SU-DHL-6 (cell line): Measurements from ENCODE around the gene SCARB1.

ENCODE experiments used
- H2AFZ ChIP-seq: fragments of 200-600 bp; sonication (generic); 2 replicates; pipeline ENCODE4 v1.6.1; 2014; ENCODE audit warnings: low read depth, mild to moderate bottlenecking, moderate library complexity, mixed read lengths, antibody characterized with exemption, low read length; ENCODE audit not compliant: severe bottlenecking
- H3F3A ChIP-seq: fragments of 200-600 bp; shearing (Covaris generic); 2 replicates; pipeline ENCODE4 v1.6.0; 2016; ENCODE audit warnings: antibody characterized with exemption, mild to moderate bottlenecking; ENCODE audit not compliant: insufficient read depth
- H3K27ac ChIP-seq: fragments of 200-600 bp; sonication (generic); 2 replicates; pipeline ENCODE4 v1.5.1; 2016; ENCODE audit warnings: low read depth, mild to moderate bottlenecking, low read length, moderate library complexity, mixed read lengths
- H3K27me3 ChIP-seq: fragments of 200-600 bp; sonication (generic), shearing (Covaris generic); 2 replicates; pipeline ENCODE4 v1.6.0; 2014; ENCODE audit warnings: mild to moderate bottlenecking, low read length
- H3K36me3 ChIP-seq: fragments of 200-600 bp; sonication (generic); 2 replicates; pipeline ENCODE4 v1.6.1; 2014; ENCODE audit warnings: mild to moderate bottlenecking, low read length, mixed read lengths
- H3K4me2 ChIP-seq: fragments of 300-600, 200-600 bp; shearing (Covaris generic), sonication (generic); 2 replicates; pipeline ENCODE4 v1.6.0; 2014; ENCODE audit warnings: low read length, low read depth, mild to moderate bottlenecking; ENCODE audit not compliant: poor library complexity, severe bottlenecking
- H3K4me3 ChIP-seq: fragments of 200-600 bp; sonication (generic); 2 replicates; pipeline ENCODE4 v1.5.1; 2014; ENCODE audit warnings: antibody characterized with exemption, low read length, mild to moderate bottlenecking, mixed read lengths; ENCODE audit not compliant: insufficient read depth, poor library complexity, severe bottlenecking
- H3K79me2 ChIP-seq: fragments of 200-600 bp; sonication (generic); 2 replicates; pipeline ENCODE4 v1.6.1; 2014; ENCODE audit warnings: mild to moderate bottlenecking, low read length, moderate library complexity; ENCODE audit not compliant: insufficient read depth
- H3K9ac ChIP-seq: fragments of 200-600 bp; sonication (generic); 2 replicates; pipeline ENCODE4 v1.7.0; 2014; ENCODE audit warnings: mild to moderate bottlenecking, low read length
- H3K9me2 ChIP-seq: fragments of 200-600 bp; sonication (generic); replicated peaks from 2 replicates; pipeline ENCODE4 v1.6.1; 2014; ENCODE audit warnings: low read length; ENCODE audit not compliant: insufficient read depth
- H3K9me3 ChIP-seq: fragments of 200-600 bp; sonication (generic); 2 replicates; pipeline ENCODE4 v1.6.1; 2014; ENCODE audit warnings: low read length, mixed read lengths; ENCODE audit not compliant: insufficient read depth
- H4K20me1 ChIP-seq: fragments of 200-600 bp; sonication (generic); 2 replicates; pipeline ENCODE4 v1.6.1; 2014; ENCODE audit warnings: low read depth, mild to moderate bottlenecking, antibody characterized with exemption, low read length, moderate library complexity, mixed read lengths
- EZH2phosphoT487 ChIP-seq: fragments of 200-600 bp; sonication (generic), shearing (Covaris generic); conservative IDR thresholded peaks from 2 replicates; pipeline ENCODE4 v1.6.1; 2018; ENCODE audit warnings: mild to moderate bottlenecking, antibody characterized with exemption, low read length, moderate library complexity, mixed read lengths
- TF ChIP-seq, protein P1 (sequence below): fragments of 200-600 bp; sonication (generic); IDR thresholded peaks from one replicate; pipeline ENCODE4 v1.5.1; 2017; ENCODE audit warnings: antibody characterized with exemption, mild to moderate bottlenecking, low read length, moderate library complexity; ENCODE audit not compliant: insufficient read depth, poor library complexity, severe bottlenecking

SCARB1 gene

DNA sequence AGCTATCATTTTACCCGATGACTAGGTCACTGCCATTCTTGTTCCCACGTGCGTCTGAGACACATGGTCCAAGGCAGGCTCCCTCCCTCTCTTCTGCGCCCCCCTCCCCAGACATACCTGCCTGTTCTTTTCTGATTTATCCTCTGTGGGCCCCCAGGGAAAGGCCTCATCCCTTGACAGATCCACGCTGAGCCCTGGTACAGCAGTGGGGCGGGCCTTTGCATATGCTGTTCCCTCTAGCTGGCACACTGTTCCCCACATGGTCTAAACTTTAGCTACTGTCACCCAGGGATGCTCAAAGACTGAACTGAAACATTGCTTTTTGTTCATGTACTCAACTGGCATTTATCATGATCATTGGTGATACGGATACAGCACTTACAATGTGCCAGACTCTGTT lies 122.5 kb downstream of the SCARB1 start:
- Histone ChIP-seq H3K27ac (no peak overlapping the region), H3K36me3 (no peaks in the 10 kb centered on the region), H3K9ac (no peak overlapping the region), H3F3A (no peaks in the 10 kb centered on the region), H3K79me2 (no peaks in the 10 kb centered on the region), H3K9me3 (no peaks in the 10 kb centered on the region), H4K20me1 (no peaks in the 10 kb centered on the region), H2AFZ (no peak overlapping the region), H3K9me2 (no peaks in the 10 kb centered on the region), H3K4me2 (no peak overlapping the region), H3K4me3 (no peak overlapping the region), H3K27me3 (no peaks in the 10 kb centered on the region)
- no peak for TF ChIP-seq EZH2phosphoT487
- TF ChIP-seq, protein P1, sequence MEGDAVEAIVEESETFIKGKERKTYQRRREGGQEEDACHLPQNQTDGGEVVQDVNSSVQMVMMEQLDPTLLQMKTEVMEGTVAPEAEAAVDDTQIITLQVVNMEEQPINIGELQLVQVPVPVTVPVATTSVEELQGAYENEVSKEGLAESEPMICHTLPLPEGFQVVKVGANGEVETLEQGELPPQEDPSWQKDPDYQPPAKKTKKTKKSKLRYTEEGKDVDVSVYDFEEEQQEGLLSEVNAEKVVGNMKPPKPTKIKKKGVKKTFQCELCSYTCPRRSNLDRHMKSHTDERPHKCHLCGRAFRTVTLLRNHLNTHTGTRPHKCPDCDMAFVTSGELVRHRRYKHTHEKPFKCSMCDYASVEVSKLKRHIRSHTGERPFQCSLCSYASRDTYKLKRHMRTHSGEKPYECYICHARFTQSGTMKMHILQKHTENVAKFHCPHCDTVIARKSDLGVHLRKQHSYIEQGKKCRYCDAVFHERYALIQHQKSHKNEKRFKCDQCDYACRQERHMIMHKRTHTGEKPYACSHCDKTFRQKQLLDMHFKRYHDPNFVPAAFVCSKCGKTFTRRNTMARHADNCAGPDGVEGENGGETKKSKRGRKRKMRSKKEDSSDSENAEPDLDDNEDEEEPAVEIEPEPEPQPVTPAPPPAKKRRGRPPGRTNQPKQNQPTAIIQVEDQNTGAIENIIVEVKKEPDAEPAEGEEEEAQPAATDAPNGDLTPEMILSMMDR, result no peak

DNA sequence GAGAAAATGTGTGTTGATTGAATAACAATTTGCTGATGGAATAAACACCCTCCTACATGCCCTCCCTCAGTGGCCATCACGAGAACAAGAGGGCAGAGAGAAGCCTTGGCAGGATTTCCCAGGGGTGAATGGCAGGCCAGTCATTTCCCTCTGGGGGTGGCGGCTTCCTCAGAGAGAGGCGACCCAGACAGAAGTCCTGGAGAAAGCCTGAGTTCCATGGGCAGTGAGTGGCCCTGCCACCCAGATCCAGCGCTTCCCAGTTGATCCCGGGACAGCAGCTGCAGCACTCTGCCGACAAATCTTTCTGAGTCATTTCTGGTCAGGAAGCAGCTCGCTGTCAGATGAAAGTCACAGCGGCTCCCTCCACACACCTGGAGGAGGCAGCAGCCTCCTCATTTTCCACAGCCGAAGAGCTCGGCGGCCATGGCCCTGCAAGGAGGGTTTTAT lies 123.0 kb downstream of the SCARB1 start:
- Histone ChIP-seq H3K27me3 (no peaks in the 10 kb centered on the region), H3F3A (no peaks in the 10 kb centered on the region), H3K36me3 (no peaks in the 10 kb centered on the region), H3K79me2 (no peaks in the 10 kb centered on the region), H3K9me2 (no peaks in the 10 kb centered on the region), H4K20me1 (no peaks in the 10 kb centered on the region), H2AFZ (no peak overlapping the region), H3K9ac (no peak overlapping the region), H3K27ac (no peak overlapping the region), H3K4me2 (no peak overlapping the region), H3K4me3 (no peak overlapping the region), H3K9me3 (no peaks in the 10 kb centered on the region)
- TF ChIP-seq, protein P1, result no peak
- no peak for TF ChIP-seq EZH2phosphoT487

DNA sequence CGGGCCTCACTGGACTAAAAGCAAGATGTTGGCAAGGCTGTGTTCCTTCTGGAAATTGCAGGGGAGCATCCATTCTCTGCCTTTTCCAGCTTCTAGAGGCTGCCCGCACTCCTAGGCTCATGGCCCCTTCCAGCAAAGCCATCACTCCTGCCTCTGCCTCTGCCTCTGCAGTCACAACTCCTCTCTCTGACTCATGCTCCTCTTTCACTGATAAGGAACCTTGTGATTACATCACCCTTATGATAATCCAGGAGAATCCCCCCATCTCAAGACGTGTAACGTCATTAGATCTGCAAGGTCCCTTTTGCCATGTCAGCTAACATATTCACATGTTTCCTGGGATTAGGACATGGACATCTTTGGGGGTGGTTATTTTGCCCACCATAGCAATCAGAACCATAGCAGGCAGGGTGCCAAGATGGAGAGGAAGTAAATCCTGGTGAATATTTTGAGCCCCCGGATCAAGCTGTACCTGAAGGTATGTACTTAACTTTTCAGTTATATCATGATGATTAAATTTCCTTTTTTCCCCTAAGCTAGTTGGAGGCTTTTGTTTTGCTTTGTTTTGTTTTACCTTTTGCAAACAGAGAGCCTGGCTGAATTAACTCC lies 123.6 kb downstream of the SCARB1 start:
- H3K9me2 ChIP-seq, result no peaks in the 10 kb centered on the region
- no peak overlapping the region for H3K27ac ChIP-seq
- no peaks in the 10 kb centered on the region for H3K36me3 ChIP-seq
- TF ChIP-seq, protein P1, result no peak
- no peak for TF ChIP-seq EZH2phosphoT487
- no peak overlapping the region for H3K4me3 ChIP-seq
- H3K9ac ChIP-seq, result no peak overlapping the region
- no peak overlapping the region for H2AFZ ChIP-seq
- no peaks in the 10 kb centered on the region for H3K27me3 ChIP-seq
- no peaks in the 10 kb centered on the region for H3K79me2 ChIP-seq
- H3K9me3 ChIP-seq, result no peaks in the 10 kb centered on the region
- H4K20me1 ChIP-seq, result no peaks in the 10 kb centered on the region
- H3F3A ChIP-seq, result no peaks in the 10 kb centered on the region
- H3K4me2 ChIP-seq, result no peak overlapping the region
